Liver (tissue), 9 donors: ENCODE measurements around the gene SKAP2. TPM values are rescaled to one million over a fixed set of nuclear protein-coding genes. Genes with fewer than 3 reads are reported as not detected.

Experiments
- DNase-seq: peaks from one replicate; pipeline ENCODE4 v3.0.0-alpha.2; 2017; ENCODE audit warnings: low spot score
- H3K27ac ChIP-seq, 2 donors: one replicate each; pipeline ENCODE4 v1.7.0; 2013; ENCODE audit warnings: inconsistent platforms in 2 of 2, low read length in 2 of 2, control low read depth in 1 of 2, low read depth in 1 of 2, mild to moderate bottlenecking in 1 of 2
- H3K27me3 ChIP-seq, 4 donors: one replicate each; pipeline versions ENCODE4 v1.6.1 to v1.7.0; 2013; ENCODE audit warnings: low read length in 3 of 4, inconsistent platforms in 1 of 4, mild to moderate bottlenecking in 1 of 4, moderate library complexity in 1 of 4; ENCODE audit not compliant: control insufficient read depth in 4 of 4, insufficient read depth in 4 of 4
- H3K36me3 ChIP-seq, 4 donors: one replicate each; pipeline versions ENCODE4 v1.6.1 to v1.7.0; 2013; ENCODE audit warnings: low read length in 3 of 4, mild to moderate bottlenecking in 3 of 4, low read depth in 1 of 4, moderate library complexity in 1 of 4; ENCODE audit not compliant: control insufficient read depth in 4 of 4, insufficient read depth in 3 of 4
- H3K4me1 ChIP-seq, 4 donors: one replicate each; pipeline versions ENCODE4 v1.6.1 to v1.7.0; 2013; ENCODE audit warnings: low read length in 3 of 4, mild to moderate bottlenecking in 3 of 4, moderate library complexity in 1 of 4; ENCODE audit not compliant: control insufficient read depth in 4 of 4, insufficient read depth in 4 of 4
- H3K4me3 ChIP-seq, 3 donors: one replicate each; pipeline versions ENCODE4 v1.6.1 to v1.7.0; 2013; ENCODE audit warnings: low read length in 3 of 3, control low read depth in 1 of 3, low read depth in 1 of 3, mild to moderate bottlenecking in 1 of 3
- H3K9ac ChIP-seq, 2 donors: one replicate each; pipeline ENCODE4 v1.7.0; 2013; ENCODE audit warnings: low read length in 2 of 2, mild to moderate bottlenecking in 2 of 2, moderate library complexity in 2 of 2, control low read depth in 1 of 2, low read depth in 1 of 2
- H3K9me3 ChIP-seq, 4 donors: one replicate each; pipeline versions ENCODE4 v1.6.1 to v1.7.0; 2013; ENCODE audit warnings: low read length in 3 of 4; ENCODE audit not compliant: control insufficient read depth in 4 of 4
- CTCF ChIP-seq: fragments of 150-350 bp; IDR thresholded peaks from 2 replicates; pipeline ENCODE4 v1.5.1; 2017; ENCODE audit warnings: improper control_type of control experiment, low read depth, low read length; ENCODE audit not compliant: missing input control
- EGR1 ChIP-seq, 2 donors: IDR thresholded peaks; 2 replicates each; pipeline ENCODE4 v1.6.1; 2016 to 2018; ENCODE audit warnings: antibody characterized with exemption in 2 of 2, low read depth in 2 of 2
- FOXA1 ChIP-seq: IDR thresholded peaks from 2 replicates; pipeline ENCODE4 v1.6.1; 2016; ENCODE audit warnings: antibody characterized with exemption
- NR2F2 ChIP-seq: IDR thresholded peaks from 2 replicates; pipeline ENCODE4 v1.6.1; 2016; ENCODE audit warnings: antibody characterized with exemption
- RAD21 ChIP-seq, 2 donors: IDR thresholded peaks; 2 replicates each; pipeline ENCODE4 v1.6.1; 2016; ENCODE audit warnings: antibody characterized with exemption in 2 of 2, mild to moderate bottlenecking in 2 of 2
- RXRA ChIP-seq, 2 donors: IDR thresholded peaks; 2 replicates each; pipeline ENCODE4 v1.6.1; 2017 to 2018; ENCODE audit warnings: antibody characterized with exemption in 2 of 2, mild to moderate bottlenecking in 1 of 2
- SP1 ChIP-seq: IDR thresholded peaks from 2 replicates; pipeline ENCODE4 v1.6.1; 2018; ENCODE audit warnings: antibody characterized with exemption, mild to moderate bottlenecking
- TAF1 ChIP-seq: conservative IDR thresholded peaks from 2 replicates; pipeline ENCODE4 v1.6.1; 2016; ENCODE audit warnings: antibody characterized with exemption, mild to moderate bottlenecking
- YY1 ChIP-seq: IDR thresholded peaks from 2 replicates; pipeline ENCODE4 v1.6.1; 2016; ENCODE audit warnings: antibody characterized with exemption, mild to moderate bottlenecking
- WGBS: extraction: QIAGEN DNeasy Blood & Tissue Kit; methylation state at CpG from one replicate; pipeline ENCODE4 v1.1.7; 2013; 5-methylcytosine and 5-hydroxymethylcytosine counted together
- polyA plus RNA-seq, 2 donors: library from polyadenylated mRNA; stranded (reverse) in 1 of 2; unstranded in 1 of 2; fragments of 200-250 nt in 1 of 2; fragments of >200 nt in 1 of 2; fragmentation: Nextera tagmentation in 1 of 2; extraction: Ambion mirVana in 1 of 2; gene quantifications; one replicate each; pipeline versions ENCODE4 v1.2.1 to v1.2.3, GENCODE V29; 2013 to 2015
- total RNA-seq, 2 donors: library from RNA; depleted of rRNA; stranded (reverse); fragments of >200 nt; gene quantifications; one replicate each; pipeline ENCODE4 v1.2.3, GENCODE V29; 2014
- TF ChIP-seq, protein P1 (sequence below): IDR thresholded peaks from 2 replicates; pipeline ENCODE4 v1.6.1; 2016; ENCODE audit warnings: antibody characterized with exemption, mild to moderate bottlenecking
- TF ChIP-seq, protein P2 (sequence below): IDR thresholded peaks from 2 replicates; pipeline ENCODE4 v1.6.1; 2016; ENCODE audit warnings: antibody characterized with exemption
- TF ChIP-seq, protein P3 (sequence below): IDR thresholded peaks from 2 replicates; pipeline ENCODE4 v1.6.1; 2016; ENCODE audit warnings: antibody characterized with exemption
- donor health status: healthy.
- donor health status: healthy.
- donor health status: healthy.
- donor health status: healthy.
- donor health status: healthy.

SKAP2 gene
- total and polyA plus RNA-seq, 4 donors, result 3.4 to 9.2 (median 5.1) TPM

DNA sequence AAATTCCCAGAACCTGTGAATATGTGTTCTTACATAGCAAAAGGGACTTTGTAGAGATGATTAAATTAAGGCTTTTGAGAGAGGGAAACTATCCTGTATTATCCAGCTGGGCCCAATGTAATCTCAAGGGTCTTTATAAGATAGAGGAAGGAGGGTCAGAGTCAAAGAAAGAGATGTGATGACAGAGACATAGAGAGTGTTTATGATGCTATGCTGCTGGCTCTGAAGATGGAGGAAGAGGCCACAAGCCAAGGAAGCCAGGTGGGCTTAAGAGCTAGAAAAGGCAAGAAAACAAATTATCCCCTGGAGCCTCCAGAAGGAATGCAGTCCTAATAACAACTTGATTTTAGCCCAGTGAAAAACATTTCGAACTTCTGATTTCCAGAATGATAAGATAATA lies 15.3 kb upstream of the SKAP2 start:
- Histone ChIP-seq H3K9ac (no peak overlapping the region), H3K9me3 (peaks cover 0 to 3% (median 2%) of the 10 kb centered on the region in 4 donors), H3K4me3 (no peak overlapping the region), H3K4me1 (no peaks in the 10 kb centered on the region), H3K27me3 (no peaks in the 10 kb centered on the region), H3K36me3 (no peaks in the 10 kb centered on the region), H3K27ac (no peak overlapping the region)
- TF ChIP-seq TAF1 (no peak), YY1 (no peak), SP1 (no peak), RAD21 (IDR thresholded peaks at IDR 0.05) (no peak), NR2F2 (no peak)
- TF ChIP-seq, protein P1, sequence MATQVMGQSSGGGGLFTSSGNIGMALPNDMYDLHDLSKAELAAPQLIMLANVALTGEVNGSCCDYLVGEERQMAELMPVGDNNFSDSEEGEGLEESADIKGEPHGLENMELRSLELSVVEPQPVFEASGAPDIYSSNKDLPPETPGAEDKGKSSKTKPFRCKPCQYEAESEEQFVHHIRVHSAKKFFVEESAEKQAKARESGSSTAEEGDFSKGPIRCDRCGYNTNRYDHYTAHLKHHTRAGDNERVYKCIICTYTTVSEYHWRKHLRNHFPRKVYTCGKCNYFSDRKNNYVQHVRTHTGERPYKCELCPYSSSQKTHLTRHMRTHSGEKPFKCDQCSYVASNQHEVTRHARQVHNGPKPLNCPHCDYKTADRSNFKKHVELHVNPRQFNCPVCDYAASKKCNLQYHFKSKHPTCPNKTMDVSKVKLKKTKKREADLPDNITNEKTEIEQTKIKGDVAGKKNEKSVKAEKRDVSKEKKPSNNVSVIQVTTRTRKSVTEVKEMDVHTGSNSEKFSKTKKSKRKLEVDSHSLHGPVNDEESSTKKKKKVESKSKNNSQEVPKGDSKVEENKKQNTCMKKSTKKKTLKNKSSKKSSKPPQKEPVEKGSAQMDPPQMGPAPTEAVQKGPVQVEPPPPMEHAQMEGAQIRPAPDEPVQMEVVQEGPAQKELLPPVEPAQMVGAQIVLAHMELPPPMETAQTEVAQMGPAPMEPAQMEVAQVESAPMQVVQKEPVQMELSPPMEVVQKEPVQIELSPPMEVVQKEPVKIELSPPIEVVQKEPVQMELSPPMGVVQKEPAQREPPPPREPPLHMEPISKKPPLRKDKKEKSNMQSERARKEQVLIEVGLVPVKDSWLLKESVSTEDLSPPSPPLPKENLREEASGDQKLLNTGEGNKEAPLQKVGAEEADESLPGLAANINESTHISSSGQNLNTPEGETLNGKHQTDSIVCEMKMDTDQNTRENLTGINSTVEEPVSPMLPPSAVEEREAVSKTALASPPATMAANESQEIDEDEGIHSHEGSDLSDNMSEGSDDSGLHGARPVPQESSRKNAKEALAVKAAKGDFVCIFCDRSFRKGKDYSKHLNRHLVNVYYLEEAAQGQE, result no peak
- WGBS, result 84% methylated on average over 1 of the region's 1 CpG
- DNase-seq, result no peak

GRCh38 chr7:26868841-26869495 lies 4.6 kb upstream of the SKAP2 start:
- 84% methylated on average over 7 of the region's 7 CpGs for WGBS
- H3K27me3 ChIP-seq, result peaks cover 0 to 3% (median 0%) of the 10 kb centered on the region in 4 donors
- no peaks in the 10 kb centered on the region for H3K36me3 ChIP-seq
- no peak overlapping the region for H3K4me3 ChIP-seq
- H3K4me1 ChIP-seq, result peaks cover 0 to 3% (median 0%) of the 10 kb centered on the region in 4 donors
- no peak for DNase-seq
- H3K9me3 ChIP-seq, result no peaks in the 10 kb centered on the region
- TF ChIP-seq TAF1 (no peak), FOXA1 (no peak), SP1 (no peak), EGR1 (IDR thresholded peaks at IDR 0.05; ENCODE audit: low read depth in 2 of 2) (no peak), RXRA (IDR thresholded peaks at IDR 0.05) (no peak), YY1 (no peak), CTCF (no peak)
- TF ChIP-seq, protein P1, result no peak
- TF ChIP-seq, protein P2, sequence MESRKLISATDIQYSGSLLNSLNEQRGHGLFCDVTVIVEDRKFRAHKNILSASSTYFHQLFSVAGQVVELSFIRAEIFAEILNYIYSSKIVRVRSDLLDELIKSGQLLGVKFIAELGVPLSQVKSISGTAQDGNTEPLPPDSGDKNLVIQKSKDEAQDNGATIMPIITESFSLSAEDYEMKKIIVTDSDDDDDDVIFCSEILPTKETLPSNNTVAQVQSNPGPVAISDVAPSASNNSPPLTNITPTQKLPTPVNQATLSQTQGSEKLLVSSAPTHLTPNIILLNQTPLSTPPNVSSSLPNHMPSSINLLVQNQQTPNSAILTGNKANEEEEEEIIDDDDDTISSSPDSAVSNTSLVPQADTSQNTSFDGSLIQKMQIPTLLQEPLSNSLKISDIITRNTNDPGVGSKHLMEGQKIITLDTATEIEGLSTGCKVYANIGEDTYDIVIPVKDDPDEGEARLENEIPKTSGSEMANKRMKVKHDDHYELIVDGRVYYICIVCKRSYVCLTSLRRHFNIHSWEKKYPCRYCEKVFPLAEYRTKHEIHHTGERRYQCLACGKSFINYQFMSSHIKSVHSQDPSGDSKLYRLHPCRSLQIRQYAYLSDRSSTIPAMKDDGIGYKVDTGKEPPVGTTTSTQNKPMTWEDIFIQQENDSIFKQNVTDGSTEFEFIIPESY, result no peak
- TF ChIP-seq, protein P3, sequence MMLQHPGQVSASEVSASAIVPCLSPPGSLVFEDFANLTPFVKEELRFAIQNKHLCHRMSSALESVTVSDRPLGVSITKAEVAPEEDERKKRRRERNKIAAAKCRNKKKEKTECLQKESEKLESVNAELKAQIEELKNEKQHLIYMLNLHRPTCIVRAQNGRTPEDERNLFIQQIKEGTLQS, result no peak
- H3K9ac ChIP-seq, result no peak overlapping the region
- no peak overlapping the region for H3K27ac ChIP-seq
